K562 (cell line): ENCODE data around the gene SPDYE1. TPM values are rescaled to one million over a fixed set of nuclear protein-coding genes. Genes with fewer than 3 reads are reported as not detected.

Experiments
- ATF4 ChIP-seq: fragments of 450-650 bp; formaldehyde crosslinking; IDR thresholded peaks from 2 replicates; pipeline ENCODE4 v1.4.0; 2022; ENCODE audit warnings: mild to moderate bottlenecking, moderate library complexity
- DPF2 ChIP-seq: fragments of 450-650 bp; IDR thresholded peaks from 2 replicates; pipeline ENCODE4 v1.6.1; 2016
- ELK3 ChIP-seq: fragments of 450-650 bp; formaldehyde crosslinking; IDR thresholded peaks from 2 replicates; pipeline ENCODE4 v1.4.0; 2020; ENCODE audit warnings: mild to moderate bottlenecking
- ESRRA ChIP-seq: fragments of 450-650 bp; IDR thresholded peaks from 2 replicates; pipeline ENCODE4 v1.6.1; 2014; ENCODE audit warnings: low read depth, mild to moderate bottlenecking, moderate library complexity, borderline replicate concordance
- FOXA1 ChIP-seq: fragments of 450-650 bp; IDR thresholded peaks from 2 replicates; pipeline ENCODE4 v1.6.1; 2016; ENCODE audit warnings: mild to moderate bottlenecking, borderline replicate concordance
- FUS ChIP-seq: fragments of 200-400 bp; formaldehyde crosslinking; optimal IDR thresholded peaks from 2 replicates; pipeline ENCODE3; 2017; ENCODE audit warnings: low read depth, low read length
- HNRNPH1 ChIP-seq: fragments of 200-400 bp; formaldehyde crosslinking; optimal IDR thresholded peaks from 2 replicates; pipeline ENCODE3; 2017; ENCODE audit warnings: low read depth, mild to moderate bottlenecking, low read length, moderate library complexity
- MTF1 ChIP-seq: fragments of 250-450 bp; sonication (Bioruptor Pico); IDR thresholded peaks from 2 replicates; pipeline ENCODE4 v1.9.0; 2021; ENCODE audit warnings: moderate library complexity, mild to moderate bottlenecking, inconsistent platforms, borderline replicate concordance
- MYC ChIP-seq, 2 experiments: fragments of 250-450 bp in 1 of 2; sonication (Bioruptor Pico) in 1 of 2; IDR thresholded peaks; 2 replicates each; pipeline versions ENCODE4 v1.5.1 to v1.6.1; 2012 to 2021; ENCODE audit warnings: low read depth in 2 of 2, borderline replicate concordance in 1 of 2, improper control_type of control experiment in 1 of 2, low read length in 1 of 2, mild to moderate bottlenecking in 1 of 2, moderate library complexity in 1 of 2
- NFATC3 ChIP-seq: fragments of 450-650 bp; IDR thresholded peaks from 2 replicates; pipeline ENCODE4 v1.6.1; 2017; ENCODE audit warnings: mild to moderate bottlenecking
- NR2C1 ChIP-seq, 2 experiments: fragments of 450-650 bp; IDR thresholded peaks; 2 replicates each; pipeline ENCODE4 v1.6.1; 2017; ENCODE audit warnings: mild to moderate bottlenecking in 2 of 2, antibody characterized with exemption in 1 of 2, inconsistent platforms in 1 of 2, missing compliant biosample characterization in 1 of 2, missing genetic modification characterization in 1 of 2
- PHF21A ChIP-seq: fragments of 450-650 bp; IDR thresholded peaks from 2 replicates; pipeline ENCODE4 v1.6.1; 2017; ENCODE audit warnings: low read depth, borderline replicate concordance
- SMARCA4 ChIP-seq: fragments of 450-650 bp; IDR thresholded peaks from 2 replicates; pipeline ENCODE4 v1.6.1; 2016
- SNRNP70 ChIP-seq: fragments of 200-400 bp; formaldehyde crosslinking; optimal IDR thresholded peaks from 2 replicates; pipeline ENCODE3; 2017; ENCODE audit warnings: low read depth, low read length
- SRSF3 ChIP-seq: fragments of 200-400 bp; formaldehyde crosslinking; IDR thresholded peaks from 2 replicates; pipeline ENCODE4 v1.6.1; 2016; ENCODE audit warnings: mild to moderate bottlenecking, low read length, moderate library complexity; ENCODE audit not compliant: insufficient read depth
- STAT5A ChIP-seq: IDR thresholded peaks from 2 replicates; pipeline ENCODE4 v1.6.1; 2012; ENCODE audit warnings: low read length, inconsistent platforms, borderline replicate concordance
- TAF7 ChIP-seq: fragments of 450-650 bp; IDR thresholded peaks from 2 replicates; pipeline ENCODE4 v1.6.1; 2016; ENCODE audit warnings: missing genetic modification characterization, missing compliant biosample characterization
- TEAD1 ChIP-seq, 2 experiments: fragments of 450-650 bp in 1 of 2; sonication (generic) in 1 of 2; formaldehyde crosslinking; IDR thresholded peaks; 2 replicates each; pipeline versions ENCODE4 v1.4.0 to v1.8.0; 2020 to 2022; ENCODE audit warnings: mild to moderate bottlenecking in 2 of 2, missing genetic modification reagents in 1 of 2
- THRA ChIP-seq: fragments of 450-650 bp; IDR thresholded peaks from 2 replicates; pipeline ENCODE4 v1.6.1; 2017; ENCODE audit warnings: mild to moderate bottlenecking, moderate library complexity
- THRAP3 ChIP-seq: fragments of 450-650 bp; IDR thresholded peaks from 2 replicates; pipeline ENCODE4 v1.6.1; 2016; ENCODE audit warnings: mild to moderate bottlenecking, inconsistent platforms, borderline replicate concordance
- YY1 ChIP-seq, 3 experiments: IDR thresholded peaks; 2 replicates each; pipeline ENCODE4 v1.6.1; 2011; ENCODE audit warnings: low read length in 2 of 3, mild to moderate bottlenecking in 2 of 3, moderate library complexity in 2 of 3, borderline replicate concordance in 1 of 3, control low read depth in 1 of 3, low read depth in 1 of 3; ENCODE audit not compliant: insufficient read depth in 3 of 3, insufficient replicate concordance in 2 of 3, control insufficient read depth in 1 of 3, insufficient read length in 1 of 3; ENCODE audit errors: extremely low read depth in 1 of 3
- ZNF274 ChIP-seq: IDR thresholded peaks from 2 replicates; pipeline ENCODE4 v1.6.1; 2011; ENCODE audit warnings: low read depth, mild to moderate bottlenecking, low read length, moderate library complexity, borderline replicate concordance
- polyA plus RNA-seq, 8 experiments: library from polyadenylated mRNA; depleted of rRNA in 4 of 8; stranded (reverse) in 5 of 8; unstranded in 3 of 8; fragments of >200 nt; fragmentation: Nextera tagmentation in 2 of 8; fragmentation: Illumina TruSeq in 1 of 8; extraction: Ambion mirVana in 2 of 8; extraction: Trizol in 1 of 8; gene quantifications; 2 replicates each; pipeline versions ENCODE4 v1.2.1 to v1.2.3, GENCODE V29; 2011 to 2014; ENCODE audit warnings: inconsistent platforms in 1 of 8, missing spikeins in 1 of 8
- total RNA-seq, 7 experiments: library from RNA; depleted of rRNA in 6 of 7; stranded (reverse); fragments of >200 nt in 6 of 7; fragmentation: Illumina TruSeq in 2 of 7; extraction: Trizol in 2 of 7; gene quantifications; 2 replicates each; pipeline versions ENCODE4 v1.2.1 to v1.2.3, GENCODE V29; 2011 to 2021; ENCODE audit warnings: low replicate concordance in 1 of 7
- TF ChIP-seq, protein P1 (sequence below): IDR thresholded peaks from 2 replicates; pipeline ENCODE4 v1.6.1; 2011; ENCODE audit not compliant: insufficient read length; ENCODE audit errors: extremely low read depth

SPDYE1 gene
- total and polyA plus RNA-seq, 9 of the 15 experiments (the other 6 are each of a cell fraction or from before 2014, with no cell fraction given): 0.04 to 0.10 TPM; not detected in 7

- no peak for TF ChIP-seq ELK3
- TF ChIP-seq PHF21A: no peak
- no peak for TF ChIP-seq ATF4 (CRISPR knock-in tag)
- TF ChIP-seq STAT5A: no peak
- no peak for TF ChIP-seq FUS
- no peak for TF ChIP-seq HNRNPH1
- no peak for TF ChIP-seq SMARCA4
- TF ChIP-seq NFATC3: no peak
- peak in 1 of 2 experiments; percentile 58; a peak in 1 of 4 replicates for TF ChIP-seq TEAD1 (CRISPR knock-in tag; IDR thresholded peaks at IDR 0.05)
- TF ChIP-seq SRSF3: no peak
- peak; percentile 40 to 82 (median 67) for TF ChIP-seq YY1 (IDR thresholded peaks at IDR 0.05; ENCODE audit: borderline replicate concordance in 1 of 3, control insufficient read depth in 1 of 3, extremely low read depth in 1 of 3, insufficient read depth in 3 of 3, insufficient read length in 1 of 3, insufficient replicate concordance in 2 of 3, low read depth in 1 of 3, low read length in 2 of 3)
- no peak for TF ChIP-seq ZNF274
- no peak for TF ChIP-seq FOXA1
- no peak for TF ChIP-seq TAF7
- no peak; the same call in 1 of the 2 replicates for TF ChIP-seq ESRRA
- no peak for TF ChIP-seq THRA
- no peak for TF ChIP-seq DPF2
- no peak for TF ChIP-seq SNRNP70
- no peak for TF ChIP-seq MTF1 (CRISPR knock-in tag)
- TF ChIP-seq MYC (IDR thresholded peaks at IDR 0.05; ENCODE audit: low read depth, low read length): peak; percentile 58; the same call in 1 of the 2 replicates
- no peak for TF ChIP-seq MYC (CRISPR knock-in tag; IDR thresholded peaks at IDR 0.05; ENCODE audit: borderline replicate concordance, low read depth)
- TF ChIP-seq, protein P1, sequence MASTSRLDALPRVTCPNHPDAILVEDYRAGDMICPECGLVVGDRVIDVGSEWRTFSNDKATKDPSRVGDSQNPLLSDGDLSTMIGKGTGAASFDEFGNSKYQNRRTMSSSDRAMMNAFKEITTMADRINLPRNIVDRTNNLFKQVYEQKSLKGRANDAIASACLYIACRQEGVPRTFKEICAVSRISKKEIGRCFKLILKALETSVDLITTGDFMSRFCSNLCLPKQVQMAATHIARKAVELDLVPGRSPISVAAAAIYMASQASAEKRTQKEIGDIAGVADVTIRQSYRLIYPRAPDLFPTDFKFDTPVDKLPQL: no peak
- peak; percentile 12; the same call in 1 of the 2 replicates for TF ChIP-seq NR2C1 (IDR thresholded peaks at IDR 0.05)
- TF ChIP-seq NR2C1 (tag; IDR thresholded peaks at IDR 0.05): no peak
- no peak for TF ChIP-seq THRAP3
These were observed 46.9 kb downstream of the SPDYE1 start, which contains the start of gene DBNL (continued) for GRCh38 chr7:44044315-44045225.
